Measurements from ENCODE around the gene ATF2.
A peak's percentile ranks its signal among the peaks of the same experiment; 100 is the strongest.

The ATF2 gene

DNA sequence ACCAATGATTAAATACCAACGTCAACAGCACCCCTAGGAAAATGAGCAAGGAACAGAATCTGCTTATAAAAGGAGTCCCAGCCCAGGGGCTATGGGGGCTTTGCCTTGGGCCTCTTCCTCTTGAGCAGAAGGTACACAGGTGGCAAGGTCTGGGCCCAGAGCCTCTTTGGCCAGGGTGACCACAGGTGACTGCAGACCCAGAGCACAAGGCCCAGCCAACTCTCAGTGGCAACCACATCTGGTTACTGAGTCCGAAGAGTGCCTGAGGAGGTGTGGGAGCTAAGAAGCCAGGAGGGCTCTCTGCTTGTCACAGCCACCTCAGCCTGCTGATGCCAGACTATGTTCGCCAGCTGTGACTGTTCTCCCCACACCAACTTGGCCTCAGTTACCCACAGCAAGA lies 128.5 kb downstream of the ATF2 start:
- TF ChIP-seq, protein P1, sequence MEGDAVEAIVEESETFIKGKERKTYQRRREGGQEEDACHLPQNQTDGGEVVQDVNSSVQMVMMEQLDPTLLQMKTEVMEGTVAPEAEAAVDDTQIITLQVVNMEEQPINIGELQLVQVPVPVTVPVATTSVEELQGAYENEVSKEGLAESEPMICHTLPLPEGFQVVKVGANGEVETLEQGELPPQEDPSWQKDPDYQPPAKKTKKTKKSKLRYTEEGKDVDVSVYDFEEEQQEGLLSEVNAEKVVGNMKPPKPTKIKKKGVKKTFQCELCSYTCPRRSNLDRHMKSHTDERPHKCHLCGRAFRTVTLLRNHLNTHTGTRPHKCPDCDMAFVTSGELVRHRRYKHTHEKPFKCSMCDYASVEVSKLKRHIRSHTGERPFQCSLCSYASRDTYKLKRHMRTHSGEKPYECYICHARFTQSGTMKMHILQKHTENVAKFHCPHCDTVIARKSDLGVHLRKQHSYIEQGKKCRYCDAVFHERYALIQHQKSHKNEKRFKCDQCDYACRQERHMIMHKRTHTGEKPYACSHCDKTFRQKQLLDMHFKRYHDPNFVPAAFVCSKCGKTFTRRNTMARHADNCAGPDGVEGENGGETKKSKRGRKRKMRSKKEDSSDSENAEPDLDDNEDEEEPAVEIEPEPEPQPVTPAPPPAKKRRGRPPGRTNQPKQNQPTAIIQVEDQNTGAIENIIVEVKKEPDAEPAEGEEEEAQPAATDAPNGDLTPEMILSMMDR (IDR thresholded peaks at IDR 0.05; ENCODE audit: low read depth, low read length): no peak
- DNase-seq (ENCODE audit: low read depth in 2 of 2): no peak
- H3K4me3 ChIP-seq (replicated peaks in 1 of 2; ENCODE audit: low read depth in 2 of 2, low read length in 2 of 2): no peak overlapping the region

DNA sequence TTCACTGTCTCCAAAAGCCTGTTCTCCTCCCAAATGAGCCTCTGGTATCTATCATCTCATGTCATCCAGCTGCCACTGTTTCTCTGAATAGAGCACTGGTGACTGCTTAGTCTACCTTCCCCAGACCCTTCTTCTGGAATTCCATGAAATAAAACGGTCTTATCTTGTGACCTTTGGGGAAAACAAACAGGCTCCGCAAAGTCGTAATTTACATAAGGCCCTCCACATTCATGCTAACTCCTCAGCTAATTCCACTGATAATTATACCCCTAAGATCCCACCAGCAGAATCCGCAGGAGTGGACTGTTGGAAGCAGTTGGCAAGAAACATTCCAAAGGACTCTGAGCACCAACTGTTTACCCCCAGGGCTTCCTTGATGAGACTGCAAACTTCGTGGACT lies 129.0 kb downstream of the ATF2 start:
- TF ChIP-seq, protein P1 (IDR thresholded peaks at IDR 0.05; ENCODE audit: low read depth, low read length): no peak
- no peak overlapping the region for H3K4me3 ChIP-seq (replicated peaks in 1 of 2; ENCODE audit: low read depth in 2 of 2, low read length in 2 of 2)
- no peak for DNase-seq (ENCODE audit: low read depth in 2 of 2)

DNA sequence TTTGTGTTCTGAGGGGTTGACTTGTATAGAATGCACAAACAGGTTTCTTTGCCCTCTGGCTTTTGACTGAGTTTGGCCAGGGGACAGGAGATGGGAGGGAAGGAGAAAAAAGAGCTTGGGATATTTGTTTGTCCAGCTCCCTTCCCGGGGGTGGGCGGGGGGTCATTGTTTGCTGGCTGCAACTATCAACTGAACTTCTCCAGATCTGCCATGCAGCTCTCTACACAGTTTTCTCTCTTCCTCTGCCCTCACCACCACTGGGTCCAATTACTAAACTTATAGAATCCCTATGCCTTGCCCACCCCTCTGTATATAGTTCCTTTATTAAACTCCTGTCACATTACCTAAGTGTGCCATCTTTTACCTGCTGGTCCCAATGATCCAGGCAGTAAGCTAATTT lies 130.1 kb downstream of the ATF2 start:
- TF ChIP-seq, protein P1 (IDR thresholded peaks at IDR 0.05; ENCODE audit: low read depth, low read length): no peak
- H3K4me3 ChIP-seq (replicated peaks in 1 of 2; ENCODE audit: low read depth in 2 of 2, low read length in 2 of 2): no peak overlapping the region
- DNase-seq (ENCODE audit: low read depth in 2 of 2): no peak

DNA sequence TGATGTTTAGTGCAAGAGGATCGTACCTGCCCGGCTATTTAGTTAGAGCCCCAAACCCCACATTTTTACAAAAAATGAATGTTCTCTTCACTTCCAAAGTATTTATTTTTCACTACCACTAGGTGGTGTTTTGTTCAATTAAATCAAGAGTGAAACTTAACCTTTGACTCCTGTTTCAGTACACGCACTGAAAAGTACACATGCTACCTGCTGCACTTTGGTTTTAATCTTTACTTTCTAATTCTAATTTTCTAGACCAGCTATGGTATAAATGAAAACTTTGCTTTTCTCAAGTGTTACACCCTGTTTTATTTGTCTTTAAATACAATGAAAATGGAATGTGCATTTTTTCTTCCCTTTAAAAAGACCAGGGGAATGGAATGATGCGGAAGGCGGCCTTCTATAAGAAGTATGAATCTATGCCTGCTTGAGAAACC lies 131.4 kb downstream of the ATF2 start:
- no peak overlapping the region for H3K4me3 ChIP-seq (replicated peaks in 1 of 2; ENCODE audit: low read depth in 2 of 2, low read length in 2 of 2)
- peak; percentile 41 to 52 for DNase-seq (ENCODE audit: low read depth in 2 of 2)
- TF ChIP-seq, protein P1 (IDR thresholded peaks at IDR 0.05; ENCODE audit: low read depth, low read length): peak; percentile 41

DNA sequence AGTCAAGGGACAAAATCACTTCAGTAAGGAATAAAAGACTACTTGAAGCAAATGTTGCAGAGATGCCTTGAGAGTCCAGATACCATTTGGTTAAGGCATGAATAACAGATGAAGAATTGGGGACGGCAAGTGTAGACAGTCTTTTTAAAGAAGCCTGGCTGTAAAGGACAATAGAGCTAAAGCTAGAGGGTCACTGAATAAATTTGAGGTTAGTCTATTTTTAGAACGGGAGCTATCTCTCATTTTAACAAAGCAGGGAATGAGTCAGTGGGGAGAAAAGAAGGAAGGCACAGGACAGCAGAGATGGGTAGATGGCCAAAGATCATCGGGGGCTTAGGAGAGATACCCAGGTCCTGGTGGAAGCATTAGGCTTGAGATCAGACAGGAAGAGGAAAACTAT lies 132.2 kb downstream of the ATF2 start:
- TF ChIP-seq, protein P1 (IDR thresholded peaks at IDR 0.05; ENCODE audit: low read depth, low read length): no peak
- no peak for DNase-seq (ENCODE audit: low read depth in 2 of 2)
- no peak overlapping the region for H3K4me3 ChIP-seq (replicated peaks in 1 of 2; ENCODE audit: low read depth in 2 of 2, low read length in 2 of 2)

DNA sequence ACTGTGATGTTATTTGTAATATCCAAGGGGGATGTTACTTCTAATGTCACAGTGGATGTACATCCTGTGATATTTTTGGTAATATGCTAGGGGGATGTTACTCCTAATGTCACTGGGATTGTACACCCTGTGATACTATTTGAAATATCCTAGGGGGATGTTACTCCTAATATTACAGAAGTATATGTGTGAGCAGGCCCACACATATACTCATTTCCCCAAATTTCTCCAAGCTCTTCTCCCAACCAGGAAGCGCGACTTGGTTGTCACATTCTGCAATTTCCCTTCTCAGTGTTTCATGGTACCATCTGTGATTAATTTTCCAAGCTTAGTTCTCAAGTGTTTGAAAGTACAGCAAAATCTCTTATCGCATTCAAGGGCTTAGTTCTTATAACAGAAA lies 133.3 kb downstream of the ATF2 start:
- no peak for DNase-seq (ENCODE audit: low read depth in 2 of 2)
- H3K4me3 ChIP-seq (replicated peaks in 1 of 2; ENCODE audit: low read depth in 2 of 2, low read length in 2 of 2): no peak overlapping the region
- TF ChIP-seq, protein P1 (IDR thresholded peaks at IDR 0.05; ENCODE audit: low read depth, low read length): no peak

Measured in cardiac fibroblast (primary cell).